HCT116 (cell line): Measurements from ENCODE around the gene CFDP1. TPM values are rescaled to one million over a fixed set of nuclear protein-coding genes. Genes with fewer than 3 reads are reported as not detected.
"Not testable (repeated sequence)": the region's sequence is repeated elsewhere in the genome, so short reads cannot be mapped to it uniquely, and the experiment has no call there.

Experiments used
- ATAC-seq: fragments of 200-7000 bp; cut with Tn5 transposase; 2 replicates; pipeline ENCODE4 v1.9.1; 2020; ENCODE audit warnings: mild to moderate bottlenecking, moderate library complexity
- BruUV-seq: library from RNA; stranded (reverse); fragments of 400-500 nt; replicated peaks from 2 replicates; lab custom pipeline; 2021; lab: Mats Ljungman, UMichigan
- CTCF ChIA-PET: fragments of 300-600 bp; sonication (Branson Sonifier 250); formaldehyde crosslinking; loops from one replicate; lab custom pipeline; 2021; ENCODE audit warnings: antibody characterized with exemption; lab: Charles Lee
- POLR2A ChIA-PET: fragments of 300-600, 350-600 bp; sonication (Branson Sonifier 250); formaldehyde crosslinking; loops from one replicate; lab custom pipeline; 2021; ENCODE audit warnings: antibody characterized with exemption; lab: Charles Lee
- RAD21 ChIA-PET, 2 experiments: fragments of 300-600 bp; sonication (Branson Sonifier 250); formaldehyde crosslinking; loops; one replicate each; lab custom pipeline; 2023; ENCODE audit warnings: low total read pairs in 2 of 2; ENCODE audit not compliant: uncharacterized antibody in 2 of 2, unreplicated experiment in 2 of 2, low non-redundant PET in 1 of 2; lab: Charles Lee
- DNase-seq: peaks from one replicate; pipeline ENCODE4 v3.0.0-alpha.2; 2010; ENCODE audit warnings: low read depth, low spot score
- H2AFZ ChIP-seq: fragments of 200-600 bp; shearing (Covaris generic), sonication (generic); 2 replicates; pipeline ENCODE4 v1.6.1; 2017; ENCODE audit warnings: low read depth, mixed run types, mixed read lengths, antibody characterized with exemption, low read length; ENCODE audit not compliant: poor library complexity, severe bottlenecking
- H3K27ac ChIP-seq: 2 replicates; pipeline ENCODE4 v1.5.1; 2012; ENCODE audit warnings: low read depth, low read length
- H3K27me3 ChIP-seq: fragments of 200-600 bp; sonication (generic); 2 replicates; pipeline ENCODE4 v1.6.1; 2016; ENCODE audit warnings: mixed run types, low read length, mixed read lengths; ENCODE audit not compliant: insufficient read depth
- H3K36me3 ChIP-seq, 2 experiments: fragments of 200-500 bp in 1 of 2; fragments of 200-600 bp in 1 of 2; sonication (Bioruptor generic) in 1 of 2; sonication (generic) in 1 of 2; 2 replicates each; pipeline versions ENCODE4 v1.5.1 to v1.6.1; 2014 to 2016; ENCODE audit warnings: low read length in 2 of 2, inconsistent platforms in 1 of 2, mixed read lengths in 1 of 2, mixed run types in 1 of 2; ENCODE audit not compliant: insufficient read depth in 2 of 2, control insufficient read depth in 1 of 2
- H3K4me1 ChIP-seq, 2 experiments: fragments of 200-600 bp in 1 of 2; sonication (generic) in 1 of 2; 2 replicates each; pipeline versions ENCODE4 v1.5.1 to v1.6.1; 2012 to 2017; ENCODE audit warnings: low read length in 2 of 2, inconsistent platforms in 1 of 2, mild to moderate bottlenecking in 1 of 2, mixed read lengths in 1 of 2, mixed run types in 1 of 2, moderate library complexity in 1 of 2; ENCODE audit not compliant: insufficient read depth in 2 of 2, control insufficient read depth in 1 of 2
- H3K4me2 ChIP-seq: fragments of 200-600 bp; sonication (generic); 2 replicates; pipeline ENCODE4 v1.6.1; 2017; ENCODE audit warnings: mixed run types, low read length, mixed read lengths
- H3K4me3 ChIP-seq, 2 experiments: fragments of 200-600 bp in 1 of 2; sonication (generic) in 1 of 2; replicated peaks in 1 of 2; 2 replicates each; pipeline ENCODE4 v1.5.1; 2011 to 2016; ENCODE audit warnings: low read length in 2 of 2, control low read depth in 1 of 2, low read depth in 1 of 2, mild to moderate bottlenecking in 1 of 2, mixed read lengths in 1 of 2, mixed run types in 1 of 2
- H3K79me2 ChIP-seq: fragments of 200-600 bp; sonication (generic); 2 replicates; pipeline ENCODE4 v1.6.1; 2017; ENCODE audit warnings: mild to moderate bottlenecking, mixed run types, low read length, moderate library complexity, mixed read lengths; ENCODE audit not compliant: insufficient read depth
- H3K9ac ChIP-seq: fragments of 200-600 bp; sonication (generic); 2 replicates; pipeline ENCODE4 v1.6.1; 2016; ENCODE audit warnings: low read length, mixed read lengths
- H3K9me2 ChIP-seq: fragments of 200-600 bp; sonication (generic), shearing (Covaris generic); 2 replicates; pipeline ENCODE4 v1.6.1; 2017; ENCODE audit warnings: mixed run types, mild to moderate bottlenecking, moderate library complexity; ENCODE audit not compliant: insufficient read depth
- H3K9me3 ChIP-seq, 2 experiments: fragments of 200-500 bp in 1 of 2; fragments of 200-600 bp in 1 of 2; sonication (Bioruptor generic) in 1 of 2; sonication (generic) in 1 of 2; 2 replicates each; pipeline ENCODE4 v1.6.1; 2014 to 2017; ENCODE audit warnings: low read length in 2 of 2, mixed read lengths in 2 of 2, inconsistent platforms in 1 of 2, low read depth in 1 of 2, mild to moderate bottlenecking in 1 of 2, mixed run types in 1 of 2, moderate library complexity in 1 of 2; ENCODE audit not compliant: control insufficient read depth in 1 of 2, insufficient read depth in 1 of 2
- H4K20me1 ChIP-seq: fragments of 200-600 bp; sonication (generic), shearing (Covaris generic); 2 replicates; pipeline ENCODE4 v1.6.1; 2017; ENCODE audit warnings: mixed run types, mild to moderate bottlenecking, moderate library complexity; ENCODE audit not compliant: insufficient read depth
- CEBPB ChIP-seq: IDR thresholded peaks from 2 replicates; pipeline ENCODE4 v1.6.1; 2012; ENCODE audit warnings: low read depth
- POLR2A ChIP-seq: IDR thresholded peaks from 2 replicates; pipeline ENCODE4 v1.7.0; 2011; ENCODE audit warnings: borderline replicate concordance; ENCODE audit not compliant: insufficient read depth, insufficient read length; ENCODE audit errors: extremely low read depth
- SIN3A ChIP-seq: IDR thresholded peaks from 2 replicates; pipeline ENCODE4 v1.6.1; 2012; ENCODE audit warnings: low read depth
- intact Hi-C: fragments of 100-400 bp; cut with micrococcal nuclease; formaldehyde crosslinking; loops from 2 replicates; pipeline ENCODE4 v1.10.0; 2022
- total RNA-seq: library from RNA; stranded (reverse); gene quantifications from one replicate; pipeline ENCODE4 v1.2.1, GENCODE V29; 2021; ENCODE audit not compliant: unreplicated experiment
- TF ChIP-seq, protein P1 (sequence below), 3 experiments: fragments of 200-600 bp in 1 of 3; sonication (generic) in 1 of 3; IDR thresholded peaks in 2 of 3; conservative IDR thresholded peaks in 1 of 3; 2 replicates each; pipeline ENCODE4 v1.5.1; 2012 to 2017; ENCODE audit warnings: low read depth in 2 of 3, low read length in 2 of 3, antibody characterized with exemption in 1 of 3, borderline replicate concordance in 1 of 3, control low read depth in 1 of 3, mild to moderate bottlenecking in 1 of 3, mixed read lengths in 1 of 3, mixed run types in 1 of 3, moderate library complexity in 1 of 3; ENCODE audit not compliant: insufficient read depth in 1 of 3

Gene CFDP1
- total RNA-seq, 1 experiment from 2014 or later: 45.3 TPM

- TF ChIP-seq, protein P1, sequence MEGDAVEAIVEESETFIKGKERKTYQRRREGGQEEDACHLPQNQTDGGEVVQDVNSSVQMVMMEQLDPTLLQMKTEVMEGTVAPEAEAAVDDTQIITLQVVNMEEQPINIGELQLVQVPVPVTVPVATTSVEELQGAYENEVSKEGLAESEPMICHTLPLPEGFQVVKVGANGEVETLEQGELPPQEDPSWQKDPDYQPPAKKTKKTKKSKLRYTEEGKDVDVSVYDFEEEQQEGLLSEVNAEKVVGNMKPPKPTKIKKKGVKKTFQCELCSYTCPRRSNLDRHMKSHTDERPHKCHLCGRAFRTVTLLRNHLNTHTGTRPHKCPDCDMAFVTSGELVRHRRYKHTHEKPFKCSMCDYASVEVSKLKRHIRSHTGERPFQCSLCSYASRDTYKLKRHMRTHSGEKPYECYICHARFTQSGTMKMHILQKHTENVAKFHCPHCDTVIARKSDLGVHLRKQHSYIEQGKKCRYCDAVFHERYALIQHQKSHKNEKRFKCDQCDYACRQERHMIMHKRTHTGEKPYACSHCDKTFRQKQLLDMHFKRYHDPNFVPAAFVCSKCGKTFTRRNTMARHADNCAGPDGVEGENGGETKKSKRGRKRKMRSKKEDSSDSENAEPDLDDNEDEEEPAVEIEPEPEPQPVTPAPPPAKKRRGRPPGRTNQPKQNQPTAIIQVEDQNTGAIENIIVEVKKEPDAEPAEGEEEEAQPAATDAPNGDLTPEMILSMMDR (IDR thresholded peaks at IDR 0.05 in 2 of 3, conservative IDR thresholded peaks at IDR 0.05 in 1 of 3; ENCODE audit: borderline replicate concordance in 1 of 3, insufficient read depth in 1 of 3, low read depth in 2 of 3, low read length in 2 of 3): peak; percentile 100
- peak; percentile 83 for TF ChIP-seq POLR2A
- peak; percentile 88 for TF ChIP-seq SIN3A
- no peak; the same call in 1 of the 2 replicates for TF ChIP-seq CEBPB
Observed at GRCh38 chr16:75464122-75464918, 31.0 kb upstream of the CFDP1 start, which contains the start of gene TMEM170A (continued).

DNA sequence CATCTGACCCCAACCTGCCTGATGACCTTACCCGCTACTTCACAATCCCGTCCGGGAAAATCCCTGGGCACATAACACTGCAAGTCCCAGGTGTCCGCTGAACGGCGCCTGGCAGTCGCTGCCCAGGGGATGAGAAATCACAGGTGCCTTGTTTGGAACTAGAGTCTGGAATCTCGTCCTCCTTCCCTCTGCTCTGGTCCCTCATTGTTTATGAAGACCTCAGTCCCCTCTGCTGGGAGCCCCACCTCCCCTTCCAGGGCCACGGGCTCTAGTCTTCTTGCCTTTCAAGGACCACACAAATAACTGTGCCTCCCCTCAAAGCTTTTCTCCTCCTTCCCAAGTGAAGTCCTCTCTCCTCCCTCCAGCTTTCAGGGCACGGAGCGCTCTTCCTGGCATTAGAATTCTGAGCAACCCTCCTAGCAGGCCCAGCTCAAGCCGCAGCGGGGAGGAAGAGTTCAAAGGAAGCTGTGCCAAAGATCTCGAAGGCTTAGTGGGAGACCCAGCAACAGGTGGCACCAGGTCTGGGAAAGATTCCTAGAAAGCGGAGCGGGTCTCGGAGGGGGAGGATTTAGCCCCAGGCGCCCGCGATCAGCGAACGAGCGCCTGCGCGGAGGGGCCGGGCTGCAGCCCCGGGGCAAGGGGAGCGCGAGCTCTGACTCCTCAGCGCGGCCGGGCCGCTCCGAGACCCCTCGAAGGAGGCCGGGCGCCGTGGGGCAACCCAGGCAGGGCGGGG, 30.3 kb upstream of the CFDP1 start:
- BruUV-seq: TSS peak; percentile 69
- H3K9me2 ChIP-seq, DNase-seq, H4K20me1 ChIP-seq, H3K27me3 ChIP-seq, H2AFZ ChIP-seq, H3K9me3 ChIP-seq, H3K36me3 ChIP-seq: not testable (repeated sequence)
- Histone ChIP-seq H3K79me2 (peaks cover 56% of the 10 kb centered on the region), H3K4me2 (peak overlapping the region; percentile 90), H3K4me1 (peaks cover 3 to 26% of the 10 kb centered on the region in 2 experiments; a peak in 3 of 4 replicates), H3K27ac (peak overlapping the region; percentile 94), H3K9ac (peak overlapping the region; percentile 87), H3K4me3 (peak overlapping the region; percentile 78 to 92)
- RAD21 ChIA-PET: interaction anchor here in 1 of 2 experiments (0.6 kb wide), 1 partner anchor 103 kb away, joined by 3 read pairs; the partner anchor contains the start of gene GABARAPL2
- intact Hi-C loops: loop anchor here (1.0 to 2.0 kb wide), 2 partner anchors 87 to 264 kb away; no protein-coding TSS in a partner anchor
- peak; percentile 26 for ATAC-seq
- CTCF ChIA-PET: interaction anchor here (0.5 to 4.3 kb wide), 4 partner anchors 54 to 264 kb away, joined by 4 to 21 read pairs (median 4); no protein-coding TSS in a partner anchor
- POLR2A ChIA-PET: interaction anchor here (0.7 kb wide), 1 partner anchor 54 kb away, joined by 3 read pairs; no protein-coding TSS in a partner anchor
